Endometrium (tissue), 2 donors: ENCODE results near the gene RNF207.

ENCODE experiments used
- FAIRE-seq: peaks from 2 replicates; lab custom pipeline; 2012; peaks lifted over from hg19 to GRCh38; lab: Jason Lieb, UNC
- donor health status: control.
- donor health status: control.

The RNF207 gene

GRCh38 chr1:6249739-6250689 is 44.1 kb downstream of the RNF207 start:
- no peak for FAIRE-seq

- no peak for FAIRE-seq
Measured at GRCh38 chr1:6251233-6251632, 45.3 kb downstream of the RNF207 start.

- no peak for FAIRE-seq
Measured at GRCh38 chr1:6251681-6252373, 45.9 kb downstream of the RNF207 start.

- no peak for FAIRE-seq
Measured at GRCh38 chr1:6252374-6252710, 46.4 kb downstream of the RNF207 start.

GRCh38 chr1:6253380-6253779 is 47.5 kb downstream of the RNF207 start:
- no peak for FAIRE-seq

GRCh38 chr1:6254691-6255090 is 48.8 kb downstream of the RNF207 start:
- no peak for FAIRE-seq

GRCh38 chr1:6256645-6257044 is 50.7 kb downstream of the RNF207 start:
- FAIRE-seq = no peak

GRCh38 chr1:6257541-6258069 is 51.7 kb downstream of the RNF207 start:
- no peak for FAIRE-seq

- no peak for FAIRE-seq
Measured at GRCh38 chr1:6258675-6259074, 52.8 kb downstream of the RNF207 start.

GRCh38 chr1:6259491-6260362 is 53.8 kb downstream of the RNF207 start:
- FAIRE-seq = no peak

GRCh38 chr1:6260433-6260934 is 54.6 kb downstream of the RNF207 start:
- no peak for FAIRE-seq

GRCh38 chr1:6260961-6261614 is 55.2 kb downstream of the RNF207 start, which contains the start of gene GPR153:
GPR153 (minus strand) TSS chr1:6261098; CDS start chr1:6254905, 6,193 bp downstream.
- FAIRE-seq = no peak

- no peak for FAIRE-seq
Measured at GRCh38 chr1:6261615-6261995, 55.7 kb downstream of the RNF207 start.

- FAIRE-seq = peak; percentile 12
Measured at GRCh38 chr1:6262555-6263420, 56.9 kb downstream of the RNF207 start.

GRCh38 chr1:6263716-6264115 is 57.8 kb downstream of the RNF207 start:
- no peak for FAIRE-seq

GRCh38 chr1:6265151-6265550 is 59.2 kb downstream of the RNF207 start:
- no peak for FAIRE-seq

- no peak for FAIRE-seq
Measured at GRCh38 chr1:6266641-6267040, 60.7 kb downstream of the RNF207 start.

GRCh38 chr1:6267686-6268322 is 61.9 kb downstream of the RNF207 start:
- FAIRE-seq = no peak

GRCh38 chr1:6268415-6268814 is 62.5 kb downstream of the RNF207 start:
- FAIRE-seq = no peak

GRCh38 chr1:6269296-6269695 is 63.4 kb downstream of the RNF207 start:
- no peak for FAIRE-seq
